SW 1271 (cell line): ENCODE measurements around the gene MEF2B.

Experiments used
- DNase-seq, 2 experiments: peaks; one replicate each; lab custom pipeline; 2025; lab: John Stamatoyannopoulos, UW

MEF2B gene

GRCh38 chr19:19170053-19170872 lies at the start of gene MEF2B:
Gene MEF2B (minus strand): TSS chr19:19170263. CDS start chr19:19150735, 19,528 bp downstream.
- no peak for DNase-seq

- DNase-seq = no peak
Measured at GRCh38 chr19:19218911-19219310, 48.8 kb upstream of the MEF2B start.

GRCh38 chr19:19217099-19217498 lies 47.0 kb upstream of the MEF2B start:
- DNase-seq = peak in 1 of 2 experiments; percentile 49

- DNase-seq = no peak
Measured at GRCh38 chr19:19215792-19216191, 45.7 kb upstream of the MEF2B start.

GRCh38 chr19:19214892-19215291 lies 44.8 kb upstream of the MEF2B start:
- DNase-seq = no peak

- no peak for DNase-seq
Measured at GRCh38 chr19:19214159-19214490, 44.1 kb upstream of the MEF2B start.

GRCh38 chr19:19213426-19214158 lies 43.5 kb upstream of the MEF2B start:
- no peak for DNase-seq

- DNase-seq = no peak
Measured at GRCh38 chr19:19212916-19213315, 42.9 kb upstream of the MEF2B start.

- no peak for DNase-seq
Measured at GRCh38 chr19:19211499-19212420, 41.7 kb upstream of the MEF2B start, which contains the start of gene NCAN. Gene NCAN (plus strand): TSS chr19:19211958. CDS start chr19:19216954, 4,996 bp downstream.

GRCh38 chr19:19209372-19209771 lies 39.3 kb upstream of the MEF2B start:
- no peak for DNase-seq

- no peak for DNase-seq
Measured at GRCh38 chr19:19207637-19208572, 37.8 kb upstream of the MEF2B start.

- no peak for DNase-seq
Measured at GRCh38 chr19:19206938-19207337, 36.9 kb upstream of the MEF2B start.

- no peak for DNase-seq
Measured at GRCh38 chr19:19205416-19206410, 35.6 kb upstream of the MEF2B start.

- no peak for DNase-seq
Measured at GRCh38 chr19:19204181-19204580, 34.1 kb upstream of the MEF2B start.

- peak; percentile 65 to 92 for DNase-seq
Measured at GRCh38 chr19:19203012-19203856, 33.2 kb upstream of the MEF2B start, which contains the start of gene NR2C2AP. Gene NR2C2AP (minus strand): TSS chr19:19203414. CDS start chr19:19203060, 354 bp downstream.

GRCh38 chr19:19202707-19203011 lies 32.6 kb upstream of the MEF2B start:
- DNase-seq = no peak

- no peak for DNase-seq
Measured at GRCh38 chr19:19201697-19202630, 31.9 kb upstream of the MEF2B start.

- no peak for DNase-seq
Measured at GRCh38 chr19:19193926-19194325, 23.9 kb upstream of the MEF2B start.
